ENCODE measurements around the gene CACYBP.

CACYBP gene

DNA sequence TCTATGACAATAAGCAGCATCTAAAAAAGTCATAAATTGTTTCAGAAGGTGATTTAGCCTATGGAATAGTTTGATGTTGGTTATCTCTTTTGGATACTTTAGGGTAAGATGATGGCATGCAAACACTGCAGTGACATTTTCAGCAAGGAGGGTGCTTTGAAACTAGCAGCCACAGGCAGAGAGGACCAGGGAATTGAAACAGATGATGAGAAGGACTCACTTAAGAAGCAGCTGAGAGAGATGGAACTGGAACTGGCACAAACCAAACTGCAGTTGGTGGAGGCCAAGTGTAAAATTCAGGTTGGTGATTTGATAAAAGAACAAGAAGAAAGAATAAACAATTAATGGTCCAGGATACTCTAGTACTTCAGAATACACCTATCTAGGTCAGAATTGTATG, 11.2 kb upstream of the CACYBP start:
- H3K79me2 ChIP-seq (ENCODE audit: insufficient read depth, low read length): no peaks in the 10 kb centered on the region
- no peaks in the 10 kb centered on the region for H3F3A ChIP-seq (ENCODE audit: insufficient read depth, low read length)
- TF ChIP-seq EZH2 (IDR thresholded peaks at IDR 0.05; ENCODE audit: borderline replicate concordance, low read length): no peak
- TF ChIP-seq, protein P1, sequence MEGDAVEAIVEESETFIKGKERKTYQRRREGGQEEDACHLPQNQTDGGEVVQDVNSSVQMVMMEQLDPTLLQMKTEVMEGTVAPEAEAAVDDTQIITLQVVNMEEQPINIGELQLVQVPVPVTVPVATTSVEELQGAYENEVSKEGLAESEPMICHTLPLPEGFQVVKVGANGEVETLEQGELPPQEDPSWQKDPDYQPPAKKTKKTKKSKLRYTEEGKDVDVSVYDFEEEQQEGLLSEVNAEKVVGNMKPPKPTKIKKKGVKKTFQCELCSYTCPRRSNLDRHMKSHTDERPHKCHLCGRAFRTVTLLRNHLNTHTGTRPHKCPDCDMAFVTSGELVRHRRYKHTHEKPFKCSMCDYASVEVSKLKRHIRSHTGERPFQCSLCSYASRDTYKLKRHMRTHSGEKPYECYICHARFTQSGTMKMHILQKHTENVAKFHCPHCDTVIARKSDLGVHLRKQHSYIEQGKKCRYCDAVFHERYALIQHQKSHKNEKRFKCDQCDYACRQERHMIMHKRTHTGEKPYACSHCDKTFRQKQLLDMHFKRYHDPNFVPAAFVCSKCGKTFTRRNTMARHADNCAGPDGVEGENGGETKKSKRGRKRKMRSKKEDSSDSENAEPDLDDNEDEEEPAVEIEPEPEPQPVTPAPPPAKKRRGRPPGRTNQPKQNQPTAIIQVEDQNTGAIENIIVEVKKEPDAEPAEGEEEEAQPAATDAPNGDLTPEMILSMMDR (IDR thresholded peaks at IDR 0.05; ENCODE audit: low read length): no peak
- H3K9ac ChIP-seq (ENCODE audit: low read length): no peak overlapping the region
- no peak overlapping the region for H3K27ac ChIP-seq (ENCODE audit: low read depth, low read length, poor library complexity, severe bottlenecking)
- H3K4me1 ChIP-seq (ENCODE audit: insufficient read depth, low read length, severe bottlenecking): peaks cover 5% of the 10 kb centered on the region
- H3K9me2 ChIP-seq (ENCODE audit: low read depth, low read length): no peaks in the 10 kb centered on the region
- peaks cover 84% of the 10 kb centered on the region for H3K36me3 ChIP-seq (ENCODE audit: insufficient read depth, low read length)
- no peak overlapping the region for H3K4me3 ChIP-seq (ENCODE audit: low read depth, low read length, poor library complexity, severe bottlenecking)
- no peaks in the 10 kb centered on the region for H3K27me3 ChIP-seq (ENCODE audit: insufficient read depth, low read length)
- no peak overlapping the region for H3K4me2 ChIP-seq (ENCODE audit: low read length)
- H2AFZ ChIP-seq (ENCODE audit: low read length): no peak overlapping the region
- H3K9me3 ChIP-seq (ENCODE audit: low read length): no peaks in the 10 kb centered on the region
- no peaks in the 10 kb centered on the region for H4K20me1 ChIP-seq (ENCODE audit: insufficient read depth, low read length)

DNA sequence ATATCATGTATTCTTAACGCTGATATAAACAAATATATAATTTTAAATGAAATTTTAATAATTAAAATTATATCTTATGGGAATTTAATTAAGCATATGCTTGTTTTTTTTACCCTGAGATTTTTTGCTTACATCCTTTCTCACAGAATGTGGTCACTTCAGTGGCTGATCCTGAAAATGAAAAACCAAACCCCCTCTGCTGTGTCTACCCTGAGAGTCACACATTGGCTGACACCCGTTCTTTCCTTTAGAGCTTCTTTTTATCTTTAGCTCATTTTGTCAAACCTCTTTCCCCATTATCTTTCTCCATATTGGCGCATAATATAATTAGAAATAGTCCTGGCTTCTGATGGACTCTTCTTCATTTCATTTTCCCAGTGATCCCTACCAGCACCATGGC, 10.8 kb upstream of the CACYBP start:
- no peak for TF ChIP-seq EZH2 (IDR thresholded peaks at IDR 0.05; ENCODE audit: borderline replicate concordance, low read length)
- TF ChIP-seq, protein P1 (IDR thresholded peaks at IDR 0.05; ENCODE audit: low read length): no peak
- H3K27ac ChIP-seq (ENCODE audit: low read depth, low read length, poor library complexity, severe bottlenecking): no peak overlapping the region
- H3K27me3 ChIP-seq (ENCODE audit: insufficient read depth, low read length): no peaks in the 10 kb centered on the region
- H3K9me2 ChIP-seq (ENCODE audit: low read depth, low read length): no peaks in the 10 kb centered on the region
- H3F3A ChIP-seq (ENCODE audit: insufficient read depth, low read length): no peaks in the 10 kb centered on the region
- H4K20me1 ChIP-seq (ENCODE audit: insufficient read depth, low read length): no peaks in the 10 kb centered on the region
- no peak overlapping the region for H3K4me2 ChIP-seq (ENCODE audit: low read length)
- peaks cover 83% of the 10 kb centered on the region for H3K36me3 ChIP-seq (ENCODE audit: insufficient read depth, low read length)
- H3K4me3 ChIP-seq (ENCODE audit: low read depth, low read length, poor library complexity, severe bottlenecking): no peak overlapping the region
- no peaks in the 10 kb centered on the region for H3K79me2 ChIP-seq (ENCODE audit: insufficient read depth, low read length)
- H3K9ac ChIP-seq (ENCODE audit: low read length): no peak overlapping the region
- peaks cover 5% of the 10 kb centered on the region for H3K4me1 ChIP-seq (ENCODE audit: insufficient read depth, low read length, severe bottlenecking)
- H2AFZ ChIP-seq (ENCODE audit: low read length): no peak overlapping the region
- no peaks in the 10 kb centered on the region for H3K9me3 ChIP-seq (ENCODE audit: low read length)

DNA sequence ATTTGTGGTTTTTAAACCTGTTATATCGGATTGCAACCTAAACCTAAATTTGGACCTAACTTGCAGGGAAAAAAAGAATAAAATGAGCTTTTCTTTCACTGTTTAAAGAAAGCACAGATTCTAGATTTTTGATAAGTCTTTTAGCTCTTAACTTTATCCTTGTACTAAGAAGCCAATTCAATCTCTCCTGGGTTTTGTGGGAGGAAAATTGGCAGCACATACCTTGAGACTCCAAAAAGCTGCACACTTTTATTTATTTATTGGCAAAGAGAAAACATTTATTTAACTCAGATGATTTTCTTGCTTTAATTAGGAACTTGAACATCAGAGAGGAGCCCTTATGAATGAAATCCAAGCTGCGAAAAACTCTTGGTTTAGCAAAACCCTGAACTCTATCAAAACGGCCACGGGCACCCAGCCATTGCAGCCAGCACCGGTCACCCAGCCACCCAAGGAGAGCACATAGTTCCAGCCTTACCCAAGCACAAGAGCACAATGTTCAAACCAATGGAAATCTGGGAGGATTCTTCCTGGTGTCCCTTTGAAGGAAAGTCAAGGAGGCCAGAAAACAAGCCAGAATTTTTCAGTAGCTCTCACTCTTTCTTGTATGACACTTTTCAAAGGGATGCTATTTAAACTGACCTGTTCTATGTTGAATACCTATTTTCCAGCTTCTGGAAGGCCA, 10.1 kb upstream of the CACYBP start:
- Histone ChIP-seq H3K27me3 (ENCODE audit: insufficient read depth, low read length) (no peaks in the 10 kb centered on the region), H3K36me3 (ENCODE audit: insufficient read depth, low read length) (peaks cover 77% of the 10 kb centered on the region), H3K9me3 (ENCODE audit: low read length) (no peaks in the 10 kb centered on the region), H3K4me2 (ENCODE audit: low read length) (no peak overlapping the region), H3K79me2 (ENCODE audit: insufficient read depth, low read length) (no peaks in the 10 kb centered on the region), H3K4me1 (ENCODE audit: insufficient read depth, low read length, severe bottlenecking) (peaks cover 5% of the 10 kb centered on the region), H2AFZ (ENCODE audit: low read length) (no peak overlapping the region), H3K9ac (ENCODE audit: low read length) (no peak overlapping the region), H4K20me1 (ENCODE audit: insufficient read depth, low read length) (no peaks in the 10 kb centered on the region), H3K9me2 (ENCODE audit: low read depth, low read length) (no peaks in the 10 kb centered on the region), H3K4me3 (ENCODE audit: low read depth, low read length, poor library complexity, severe bottlenecking) (no peak overlapping the region), H3F3A (ENCODE audit: insufficient read depth, low read length) (no peaks in the 10 kb centered on the region), H3K27ac (ENCODE audit: low read depth, low read length, poor library complexity, severe bottlenecking) (no peak overlapping the region)
- no peak for TF ChIP-seq EZH2 (IDR thresholded peaks at IDR 0.05; ENCODE audit: borderline replicate concordance, low read length)
- TF ChIP-seq, protein P1 (IDR thresholded peaks at IDR 0.05; ENCODE audit: low read length): no peak
